Measurements from ENCODE around the gene SLC25A13.

SLC25A13 gene

DNA sequence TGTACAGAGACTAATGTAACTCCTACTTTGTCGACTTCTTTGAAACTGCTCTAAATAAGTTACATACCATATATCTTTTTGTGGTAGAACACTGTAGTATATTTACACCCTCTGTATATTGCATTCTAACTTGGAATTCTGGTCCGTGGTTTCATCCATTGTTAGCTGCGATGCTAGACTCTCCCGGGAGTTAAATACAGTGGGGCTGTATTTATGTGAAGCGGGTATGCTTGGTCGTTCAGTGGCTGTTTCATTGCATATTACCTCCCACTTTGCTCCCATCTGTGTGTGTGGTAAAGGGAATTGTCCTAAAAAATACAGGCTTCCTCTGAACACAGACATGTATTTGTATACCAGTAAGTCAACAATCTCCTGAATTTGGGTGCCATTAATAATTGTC is 231.1 kb downstream of the SLC25A13 start:
- DNase-seq (ENCODE audit: low spot score), result no peak

DNA sequence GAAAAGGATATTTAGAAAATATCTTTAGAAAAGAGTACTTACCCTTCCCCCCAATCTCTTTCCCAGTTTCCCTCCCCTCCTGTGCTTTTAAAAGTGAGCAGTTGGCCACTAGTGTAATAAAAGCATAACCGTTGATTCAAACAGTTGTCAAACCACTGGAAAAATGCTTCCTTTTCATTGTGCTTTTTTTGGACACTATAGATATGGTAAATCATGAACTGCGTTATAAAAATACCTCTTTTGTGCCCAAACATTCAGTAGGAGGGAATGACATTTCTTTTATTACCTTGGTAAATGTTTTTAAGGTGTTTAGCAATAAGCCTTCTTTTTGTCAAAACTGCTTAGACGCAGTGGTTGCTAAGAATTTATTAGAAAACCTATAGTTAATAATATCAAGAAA is 232.4 kb downstream of the SLC25A13 start:
- DNase-seq (ENCODE audit: low spot score), result no peak

DNA sequence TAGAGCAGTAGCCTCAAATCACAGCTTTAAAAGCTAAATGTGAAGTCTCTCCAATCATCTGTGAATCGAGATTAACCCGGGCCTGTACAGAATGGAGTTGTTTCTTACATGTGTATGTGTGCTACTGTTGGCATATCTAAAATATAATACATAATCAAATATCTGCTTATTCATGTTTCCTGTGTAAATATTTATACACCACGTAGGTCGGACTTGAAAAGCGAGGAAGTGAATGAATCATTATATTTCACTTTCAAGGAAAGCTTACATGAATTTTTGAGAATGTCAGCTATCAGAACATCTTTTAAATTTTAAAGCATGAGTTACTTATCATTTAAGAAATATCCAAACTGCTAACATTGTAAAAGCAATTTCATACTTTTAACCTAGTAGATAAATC is 233.3 kb downstream of the SLC25A13 start:
- no peak for DNase-seq (ENCODE audit: low spot score)

DNA sequence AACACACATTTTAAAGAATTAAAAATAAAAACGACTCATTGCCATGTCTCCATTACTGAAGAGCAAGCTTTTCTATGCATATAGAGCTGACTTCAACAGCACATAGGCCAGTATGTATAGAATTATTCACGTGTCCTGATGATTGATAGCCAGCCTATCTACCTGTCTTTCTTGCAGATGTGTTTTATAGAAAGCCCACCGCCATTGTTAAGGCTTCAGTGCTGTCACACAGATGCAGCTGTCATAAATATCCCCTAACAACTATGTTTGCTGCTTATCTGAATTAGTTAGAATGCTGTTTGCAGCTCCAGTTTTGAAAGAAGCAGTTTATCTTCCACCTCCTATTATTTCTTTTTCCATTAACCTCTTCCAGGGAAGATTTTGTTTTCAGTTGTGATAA is 235.9 kb downstream of the SLC25A13 start:
- DNase-seq (ENCODE audit: low spot score), result no peak

DNA sequence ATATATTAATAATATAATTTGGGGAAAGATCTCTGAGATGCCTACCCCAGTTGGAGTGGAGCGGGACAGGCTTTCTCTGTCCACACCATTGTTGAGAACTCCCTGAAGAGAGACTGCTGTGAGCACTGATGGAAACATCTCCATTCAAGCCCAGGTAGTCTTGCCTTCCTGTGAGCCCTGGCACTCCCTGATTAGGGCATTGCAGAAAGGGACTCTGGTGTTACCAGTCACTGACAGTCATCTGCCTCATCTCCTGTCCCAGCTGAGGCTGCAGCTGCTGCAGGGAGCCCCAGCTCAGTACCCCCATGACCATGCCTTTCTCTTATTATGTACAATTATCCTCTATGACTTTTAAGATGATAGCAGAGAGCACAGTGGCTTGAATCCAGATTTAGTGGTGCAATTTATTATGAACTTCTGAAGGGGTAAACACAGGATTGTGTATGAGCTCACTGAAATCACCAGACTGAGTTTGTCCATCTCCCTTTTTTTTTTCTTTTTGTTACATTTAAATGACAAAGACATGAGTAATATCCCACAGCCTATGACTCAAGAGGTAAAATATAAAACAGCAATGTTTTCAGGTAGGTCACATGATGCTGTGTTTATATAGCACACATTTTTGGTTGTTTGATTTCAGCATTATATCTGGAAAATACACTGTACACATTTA is 236.9 kb downstream of the SLC25A13 start:
- DNase-seq (ENCODE audit: low spot score), result peak; percentile 78

DNA sequence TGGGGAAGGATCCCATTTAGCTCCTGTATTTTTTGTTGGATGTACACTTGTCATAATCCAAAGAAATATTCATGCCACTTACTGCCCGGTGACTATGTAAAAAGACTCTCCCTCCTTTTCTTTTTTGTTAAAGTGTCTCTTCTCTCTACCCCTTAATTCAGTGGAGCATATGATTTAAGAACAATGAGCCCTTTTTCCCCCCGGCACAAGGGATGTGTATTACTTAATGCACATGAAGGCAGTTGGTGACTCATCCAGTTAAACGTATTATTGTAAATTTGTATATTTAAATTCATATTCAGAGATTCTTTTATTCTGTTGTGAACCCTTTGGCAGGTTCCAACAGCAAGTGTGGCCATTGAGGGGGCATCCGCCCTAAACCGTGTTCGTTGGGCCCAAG is 241.9 kb downstream of the SLC25A13 start:
- DNase-seq (ENCODE audit: low spot score), result no peak

DNA sequence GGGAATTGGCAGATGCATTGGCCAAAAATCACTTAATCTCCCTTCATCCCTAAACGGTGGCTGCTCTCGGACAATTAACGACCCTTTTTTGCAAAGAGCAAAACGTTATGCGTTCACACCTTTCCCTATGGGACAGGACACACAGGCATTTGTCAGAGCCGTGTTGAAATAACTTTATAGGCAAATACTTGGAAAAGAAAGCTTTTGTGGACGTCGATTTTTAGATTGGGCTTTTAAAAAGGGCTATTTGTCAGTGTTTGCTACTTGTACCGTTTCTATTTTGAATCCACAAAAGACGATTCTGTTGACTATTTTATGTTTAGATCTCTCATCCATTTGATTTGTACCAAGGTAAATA is 245.6 kb downstream of the SLC25A13 start:
- DNase-seq (ENCODE audit: low spot score), result no peak

DNA sequence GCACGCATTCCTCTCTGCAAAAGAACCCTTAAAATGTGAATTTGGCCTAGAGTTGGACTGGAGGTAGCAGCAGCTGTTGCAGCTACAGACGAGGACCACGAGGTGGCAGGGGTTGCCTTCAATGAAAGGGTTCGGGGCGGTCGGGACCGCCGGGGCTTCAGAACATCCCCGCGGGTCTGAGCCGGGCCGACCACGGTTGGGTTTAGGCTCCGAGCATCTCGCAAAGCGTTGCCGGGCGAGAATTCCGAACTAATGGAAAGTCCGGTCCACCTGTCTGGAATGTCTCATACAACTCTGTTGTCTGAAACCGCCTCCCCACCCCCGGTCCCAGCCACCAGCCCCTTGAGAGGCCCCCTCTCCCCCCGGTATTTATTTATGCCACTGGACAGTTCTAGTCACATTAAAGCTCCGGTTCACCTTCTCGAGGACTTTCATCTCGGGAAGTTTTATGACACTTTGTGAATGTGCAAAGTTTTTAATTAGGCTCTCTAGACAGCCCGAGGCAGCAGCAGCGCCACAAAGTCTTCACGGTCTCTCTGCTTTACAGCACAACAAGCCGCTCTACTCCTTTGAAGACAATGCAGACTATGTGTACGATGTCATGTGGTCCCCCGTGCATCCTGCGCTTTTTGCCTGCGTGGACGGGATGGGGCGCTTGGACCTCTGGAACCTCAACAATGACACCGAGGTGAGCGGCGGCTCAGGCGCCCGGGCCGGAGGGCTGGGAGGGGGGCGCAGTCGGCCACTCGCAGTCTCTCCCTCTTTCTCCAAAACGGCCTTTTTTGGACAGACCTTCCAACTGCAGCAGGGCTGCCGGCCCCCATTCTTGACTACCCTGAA is 246.2 kb downstream of the SLC25A13 start:
- peak; percentile 75 for DNase-seq (ENCODE audit: low spot score)

DNA sequence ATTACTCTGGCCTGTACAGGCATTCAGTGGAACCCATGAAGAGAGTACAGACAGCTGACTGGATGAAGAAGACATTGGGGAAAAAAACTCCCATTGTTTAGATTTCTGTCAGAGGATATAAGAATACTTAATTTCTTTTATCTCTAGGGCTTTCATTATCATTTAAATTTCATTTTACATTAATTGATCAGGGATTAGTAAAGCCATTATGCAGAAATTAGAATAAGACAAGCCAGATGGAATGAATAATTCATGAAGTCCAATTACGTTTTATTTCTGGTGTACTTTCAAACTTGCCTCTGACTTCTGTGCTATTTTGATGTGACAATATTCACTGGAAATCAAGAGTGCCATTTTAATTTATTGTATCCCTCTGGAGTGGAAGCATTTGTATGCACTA is 247.0 kb downstream of the SLC25A13 start:
- no peak for DNase-seq (ENCODE audit: low spot score)

Measured in RKO (cell line).